Dedifferentiated amniotic fluid mesenchymal stem cell (primary cell): ENCODE measurements around the gene GOLGA8Q.
"Not testable (repeated sequence)": the region's sequence is repeated elsewhere in the genome, so short reads cannot be mapped to it uniquely, and the experiment has no call there.

Experiments used
- DNase-seq: peaks from one replicate; pipeline ENCODE4 v3.0.0-alpha.2; 2016; ENCODE audit errors: extremely low spot score

Gene GOLGA8Q, protein sequence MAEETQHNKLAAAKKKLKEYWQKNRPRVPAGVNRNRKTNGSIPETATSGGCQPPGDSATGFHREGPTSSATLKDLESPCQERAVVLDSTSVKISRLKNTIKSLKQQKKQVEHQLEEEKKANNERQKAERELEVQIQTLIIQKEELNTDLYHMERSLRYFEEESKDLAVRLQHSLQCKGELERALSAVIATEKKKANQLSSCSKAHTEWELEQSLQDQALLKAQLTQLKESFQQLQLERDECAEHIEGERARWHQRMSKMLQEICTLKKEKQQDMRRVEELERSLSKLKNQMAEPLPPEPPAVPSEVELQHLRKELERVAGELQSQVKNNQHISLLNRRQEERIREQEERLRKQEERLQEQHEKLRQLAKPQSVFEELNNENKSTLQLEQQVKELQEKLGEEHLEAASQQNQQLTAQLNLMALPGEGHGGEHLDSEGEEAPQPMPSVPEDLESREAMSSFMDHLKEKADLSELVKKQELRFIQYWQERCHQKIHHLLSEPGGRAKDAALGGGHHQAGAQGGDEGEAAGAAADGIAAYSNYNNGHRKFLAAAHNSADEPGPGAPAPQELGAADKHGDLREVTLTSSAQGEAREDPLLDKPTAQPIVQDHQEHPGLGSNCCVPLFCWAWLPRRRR

DNA sequence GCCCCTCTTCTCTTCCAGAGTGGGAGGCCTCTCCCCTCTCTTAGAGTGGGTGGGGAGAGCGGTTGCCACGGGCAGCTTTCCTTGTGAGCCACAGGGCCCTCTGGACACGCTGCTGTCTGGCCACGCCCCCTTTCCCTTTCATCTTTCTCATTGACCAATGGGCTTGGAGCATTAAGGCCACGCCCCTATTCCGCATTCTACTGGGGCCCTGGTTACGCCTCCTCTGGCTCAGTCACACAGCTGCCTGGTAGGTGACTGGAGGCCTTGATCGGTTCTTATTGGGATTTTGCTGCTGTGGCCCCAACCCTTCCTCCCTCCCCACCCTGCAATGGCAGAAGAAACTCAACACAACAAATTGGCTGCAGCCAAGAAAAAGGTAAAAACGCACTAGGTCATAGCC, at the start of gene GOLGA8Q:
Gene GOLGA8Q, plus strand, starts transcription at position 301 of the 400 bp plus-strand sequence. Its CDS starts 28 bp downstream, at position 329.
- DNase-seq = not testable (repeated sequence)

DNA sequence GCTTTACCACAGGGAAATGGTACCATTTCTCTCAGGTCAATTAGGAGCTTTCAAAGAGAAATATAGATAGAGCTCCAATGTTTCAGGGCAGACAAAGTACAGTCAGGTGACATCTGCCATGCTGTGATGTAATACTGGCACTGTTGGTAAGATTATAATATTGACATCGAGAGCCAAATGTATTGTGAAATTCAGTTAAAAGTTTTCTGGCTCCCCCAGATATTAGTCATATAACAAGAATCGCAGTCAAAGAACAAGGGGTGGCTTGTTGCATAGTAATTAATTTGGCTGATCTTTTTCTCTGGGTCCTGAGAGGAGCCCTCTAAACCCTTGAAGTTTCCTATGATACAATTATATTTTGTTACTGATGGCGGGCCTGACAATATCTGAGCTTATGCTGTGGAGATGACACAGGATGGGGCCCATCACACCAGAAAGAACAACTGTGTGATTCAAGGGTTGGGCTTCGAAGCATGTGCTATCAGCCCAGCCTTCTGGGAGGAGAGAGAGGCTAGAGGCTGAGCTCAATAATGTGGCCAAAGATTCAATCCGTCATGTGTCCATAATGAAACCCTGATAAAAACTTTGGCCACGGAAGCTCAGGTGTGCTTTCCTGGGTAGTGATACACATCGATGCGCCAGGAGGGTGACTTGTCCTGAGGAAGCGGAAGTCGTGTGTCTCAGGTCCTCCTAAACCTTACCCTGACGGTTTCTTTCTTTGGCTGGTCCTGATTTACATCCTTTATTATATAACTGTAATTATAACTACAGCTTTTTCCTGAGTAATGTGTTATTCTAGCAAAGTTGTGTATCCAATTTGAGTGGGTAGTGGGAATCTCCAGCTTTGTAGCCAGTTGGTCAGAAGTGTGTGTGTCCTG, 48.7 kb upstream of the GOLGA8Q start:
- not testable (repeated sequence) for DNase-seq

DNA sequence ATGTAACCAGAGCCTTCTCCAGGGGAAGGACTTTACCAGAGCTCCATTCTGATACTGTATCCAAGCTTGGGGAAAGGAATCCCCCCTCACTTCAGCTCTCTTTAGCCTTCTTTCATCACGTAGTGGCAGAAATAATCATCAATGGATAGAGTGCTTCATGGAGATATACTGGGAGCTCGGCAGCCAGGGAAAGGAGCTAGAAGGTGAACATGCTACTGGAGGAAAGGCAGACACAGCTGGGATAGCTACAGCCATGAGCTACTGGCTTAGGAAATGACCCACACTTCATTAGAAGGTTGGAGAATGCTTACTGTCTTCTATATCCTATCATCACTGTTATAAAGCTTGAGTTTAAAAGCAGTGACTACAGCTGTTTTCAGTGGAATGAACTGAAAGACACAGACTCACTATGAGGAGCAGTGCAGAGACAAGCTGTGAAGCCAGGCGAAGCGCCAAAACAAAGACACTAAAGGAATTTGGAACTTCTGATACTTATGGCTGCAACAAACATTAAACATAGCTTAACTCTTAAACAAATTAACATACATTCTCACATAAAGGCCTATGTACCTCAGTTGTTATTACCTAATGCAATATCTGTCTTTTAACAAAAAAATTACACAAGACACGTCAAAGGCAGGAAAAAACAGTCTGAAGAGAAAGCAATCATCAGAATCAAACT, 47.5 kb upstream of the GOLGA8Q start:
- DNase-seq = not testable (repeated sequence)

DNA sequence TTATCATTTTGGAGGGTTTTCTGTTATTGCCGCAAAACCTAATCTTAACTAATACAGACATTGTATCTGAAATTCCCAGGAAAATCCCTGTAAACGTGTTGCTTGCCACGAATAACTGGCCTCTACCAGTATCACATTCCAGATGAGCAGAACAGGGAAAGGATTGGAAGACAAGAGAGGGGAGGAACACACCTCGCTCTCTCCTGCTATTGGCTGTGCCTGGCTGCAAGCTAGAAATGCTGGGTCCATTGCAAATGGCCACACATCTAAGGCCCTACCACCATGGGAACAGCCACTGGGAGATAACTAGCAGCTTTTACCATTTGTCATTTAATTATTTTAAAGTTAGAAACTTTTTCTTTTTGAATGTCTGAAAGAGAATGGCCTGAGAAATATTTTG, 37.3 kb upstream of the GOLGA8Q start:
- not testable (repeated sequence) for DNase-seq

DNA sequence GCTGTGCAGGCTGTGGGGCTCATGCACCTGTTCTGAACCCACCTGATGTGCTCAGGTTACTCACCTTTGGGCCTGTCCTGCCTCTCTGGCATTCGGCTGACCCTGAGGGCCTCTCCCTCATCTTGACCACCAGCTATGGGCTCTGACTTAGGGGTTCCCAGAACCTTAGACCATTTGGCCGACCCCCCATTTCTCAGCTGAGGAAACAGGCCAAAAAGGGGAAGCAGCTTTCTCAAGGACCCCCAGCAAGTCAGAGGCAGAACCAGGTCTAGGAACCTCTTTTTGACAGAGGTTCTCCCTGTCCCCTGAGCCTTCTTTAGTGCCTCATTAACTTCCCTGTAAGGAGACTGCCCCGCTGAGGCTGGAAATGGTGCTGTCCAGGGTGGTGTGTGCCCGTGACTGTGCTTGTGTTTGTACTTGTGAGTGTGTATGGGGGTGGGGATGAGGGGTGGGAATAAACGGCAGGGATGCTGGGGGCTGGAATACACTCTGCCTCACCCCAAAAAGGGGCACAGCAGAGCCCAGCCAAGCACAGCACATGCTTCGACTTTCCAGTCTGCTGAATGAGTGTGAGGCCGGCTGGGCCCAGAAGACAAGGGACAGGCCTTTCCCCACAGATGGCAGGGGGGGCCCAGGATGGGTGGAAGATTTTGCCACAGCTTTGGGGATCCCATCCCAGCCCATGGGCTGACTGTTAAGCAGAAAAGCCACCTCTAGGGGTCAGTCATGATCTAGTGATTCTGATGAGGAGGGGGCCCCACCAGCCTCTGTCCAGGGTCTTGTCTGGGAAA, 28.2 kb upstream of the GOLGA8Q start:
- not testable (repeated sequence) for DNase-seq

DNA sequence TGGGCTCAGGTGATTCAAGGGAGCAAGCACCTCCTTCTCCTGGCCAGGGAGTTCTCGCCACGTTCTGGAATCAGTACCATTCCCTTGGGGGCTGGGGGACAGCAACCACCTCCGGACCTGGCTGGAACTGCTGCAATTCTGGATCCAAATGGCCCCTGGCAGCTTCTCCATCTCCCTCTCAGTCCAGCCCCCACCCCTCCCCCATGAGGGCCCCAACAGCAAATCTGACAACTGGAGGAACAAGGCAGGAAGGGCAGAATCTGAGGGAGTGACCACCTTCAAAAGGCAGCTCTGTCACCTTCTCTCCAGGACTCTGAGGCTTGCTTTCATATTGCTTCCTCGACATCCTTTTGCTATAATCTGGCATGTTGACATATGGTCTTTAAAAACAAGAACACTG, 25.9 kb upstream of the GOLGA8Q start:
- not testable (repeated sequence) for DNase-seq

DNA sequence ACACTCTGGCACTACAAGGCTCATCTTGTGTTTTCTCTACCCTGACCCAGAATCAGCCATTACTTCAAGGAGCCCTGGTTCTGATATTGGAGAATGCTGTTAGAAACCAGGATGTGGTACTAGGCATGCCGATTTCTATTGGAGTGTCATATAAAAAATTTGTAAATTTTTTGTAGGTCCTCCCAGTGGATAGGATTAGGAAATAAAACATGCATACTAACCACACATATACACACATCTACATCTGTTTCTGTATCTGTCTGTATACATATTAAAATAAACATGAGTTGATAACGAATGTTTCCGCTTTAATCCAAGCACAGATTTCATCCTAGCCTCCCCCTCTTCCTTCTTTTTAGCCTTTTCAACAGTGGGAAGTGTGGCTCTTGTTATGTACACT, 22.8 kb upstream of the GOLGA8Q start:
- not testable (repeated sequence) for DNase-seq

DNA sequence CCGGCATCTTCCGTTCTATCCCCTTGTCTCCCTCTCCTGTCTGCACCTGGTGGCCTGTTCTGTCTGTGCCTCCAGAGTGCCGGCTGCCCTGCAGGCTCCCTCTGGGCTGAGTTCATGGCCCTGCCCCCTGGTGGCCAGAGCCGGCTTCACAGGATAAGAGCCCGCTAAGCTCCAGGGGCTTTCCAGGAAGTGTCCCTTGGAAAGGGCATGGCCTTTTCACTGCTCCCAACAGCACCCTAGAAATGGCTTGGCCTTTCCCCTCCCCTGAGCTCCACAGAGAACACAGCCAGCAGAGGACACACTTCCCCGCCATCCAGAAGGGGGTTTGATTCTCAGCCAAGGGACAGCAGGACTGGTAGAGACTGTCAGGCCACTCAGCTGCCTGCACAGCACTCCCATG, 15.1 kb downstream of the GOLGA8Q start:
- DNase-seq = not testable (repeated sequence)

DNA sequence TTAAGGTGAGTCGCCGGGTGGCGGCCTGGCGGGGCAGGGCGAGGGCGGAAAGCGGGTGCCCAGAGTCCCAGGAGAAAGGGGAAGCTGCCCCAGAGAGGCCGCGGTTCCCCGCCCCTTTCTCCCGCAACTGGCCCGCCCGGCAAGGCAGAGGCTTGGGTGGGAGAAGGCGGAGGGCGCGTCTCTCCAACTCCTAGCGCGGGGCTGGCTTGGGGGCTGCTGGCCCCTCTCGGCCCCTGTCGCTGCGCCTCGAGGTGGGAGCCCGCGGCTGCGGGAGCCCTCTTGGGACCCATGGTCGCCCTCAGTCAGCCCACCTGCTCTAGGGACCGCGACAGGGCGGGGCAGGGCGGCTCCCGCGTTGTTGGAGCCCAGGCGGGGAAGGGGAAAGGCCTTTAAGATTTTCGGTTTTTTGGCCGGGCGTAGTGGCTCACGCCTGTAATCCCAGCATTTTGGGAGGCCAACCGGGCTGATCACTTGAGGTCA, 21.2 kb downstream of the GOLGA8Q start:
- DNase-seq = not testable (repeated sequence)

DNA sequence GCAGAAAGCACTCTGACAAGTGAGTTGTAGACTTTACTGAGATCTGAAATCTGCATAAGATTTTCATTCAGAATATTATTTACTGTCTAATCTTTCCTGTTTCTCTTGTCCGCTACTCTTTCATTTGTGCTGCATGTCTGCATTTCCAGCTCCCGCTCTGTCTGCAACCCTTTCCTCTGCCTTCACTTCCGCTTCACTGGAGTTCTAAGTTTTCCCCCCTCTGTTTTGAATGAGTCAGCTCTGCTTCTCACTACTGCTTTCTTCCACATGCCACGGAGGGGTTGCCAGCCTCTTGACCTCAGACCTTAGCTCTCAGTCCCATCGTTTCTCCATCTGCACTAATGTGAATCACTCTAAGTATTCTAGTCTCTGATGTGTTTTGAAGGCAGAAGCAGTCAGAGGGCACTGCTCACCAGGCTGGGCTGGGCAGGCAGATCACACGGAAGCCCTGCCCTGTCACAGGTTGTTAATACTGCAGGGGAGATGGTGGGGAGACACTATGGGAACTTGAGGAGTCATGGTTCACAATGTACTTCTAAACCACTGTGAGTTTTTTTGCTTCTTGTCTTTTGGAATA, 27.6 kb downstream of the GOLGA8Q start:
- DNase-seq = not testable (repeated sequence)

DNA sequence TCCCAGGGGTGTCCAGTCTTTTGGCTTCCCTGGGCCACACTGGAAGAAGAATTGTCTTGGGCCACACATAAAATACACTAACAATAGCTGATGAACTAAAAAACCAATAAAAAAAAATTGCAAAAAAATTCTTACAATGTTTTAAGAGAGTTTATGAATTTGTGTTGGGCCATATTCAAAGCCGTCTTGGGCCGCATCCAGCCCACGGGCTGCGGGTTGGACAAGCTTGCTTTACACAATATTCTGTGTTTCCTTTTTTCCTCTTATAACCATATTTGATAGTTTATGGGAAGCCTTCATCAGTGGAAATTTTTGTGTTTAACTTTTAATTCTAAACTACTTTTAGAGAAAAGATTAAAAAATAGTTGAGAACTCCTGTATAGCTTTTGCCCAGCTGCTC, 28.9 kb downstream of the GOLGA8Q start:
- not testable (repeated sequence) for DNase-seq

DNA sequence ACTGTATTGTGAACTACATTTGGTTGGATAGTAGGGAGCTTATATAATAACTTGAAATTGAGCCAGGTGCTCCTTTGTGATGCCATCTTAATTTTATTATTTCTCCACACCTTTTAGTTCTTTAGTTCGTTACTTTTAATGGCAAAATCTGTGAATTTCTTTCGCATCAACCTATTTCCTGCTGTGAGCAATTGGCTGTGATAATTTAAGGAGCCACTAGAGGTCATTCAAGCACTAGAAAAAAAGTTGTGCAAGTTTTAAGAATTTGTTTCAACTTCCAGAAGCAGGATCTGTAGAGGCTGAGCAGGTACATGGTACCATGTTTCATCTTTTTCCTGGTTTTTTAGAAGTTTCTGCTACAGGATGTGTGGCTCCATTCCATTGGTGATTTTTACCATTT, 47.1 kb downstream of the GOLGA8Q start:
- DNase-seq = not testable (repeated sequence)

DNA sequence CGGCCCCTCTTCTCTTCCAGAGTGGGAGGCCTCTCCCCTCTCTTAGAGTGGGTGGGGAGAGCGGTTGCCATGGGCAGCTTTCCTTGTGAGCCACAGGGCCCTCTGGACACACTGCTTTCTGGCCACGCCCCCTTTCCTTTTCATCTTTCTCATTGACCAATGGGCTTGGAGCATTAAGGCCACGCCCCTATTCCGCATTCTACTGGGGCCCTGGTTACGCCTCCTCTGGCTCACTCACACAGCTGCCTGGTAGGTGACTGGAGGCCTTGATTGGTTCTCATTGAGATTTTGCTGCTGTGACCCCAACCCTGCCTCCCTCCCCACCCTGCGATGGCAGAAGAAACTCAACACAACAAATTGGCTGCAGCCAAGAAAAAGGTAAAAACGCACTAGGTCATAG, 51.9 kb downstream of the GOLGA8Q start, which contains the start of gene GOLGA8H:
Gene GOLGA8H, plus strand, starts transcription at position 233 of the 400 bp plus-strand sequence. Its CDS starts 98 bp downstream, at position 331.
- DNase-seq = not testable (repeated sequence)
